Measurements from ENCODE around the gene ZC3HAV1.
"Not testable (repeated sequence)": the region's sequence is repeated elsewhere in the genome, so short reads cannot be mapped to it uniquely, and the experiment has no call there.

The ZC3HAV1 gene

DNA sequence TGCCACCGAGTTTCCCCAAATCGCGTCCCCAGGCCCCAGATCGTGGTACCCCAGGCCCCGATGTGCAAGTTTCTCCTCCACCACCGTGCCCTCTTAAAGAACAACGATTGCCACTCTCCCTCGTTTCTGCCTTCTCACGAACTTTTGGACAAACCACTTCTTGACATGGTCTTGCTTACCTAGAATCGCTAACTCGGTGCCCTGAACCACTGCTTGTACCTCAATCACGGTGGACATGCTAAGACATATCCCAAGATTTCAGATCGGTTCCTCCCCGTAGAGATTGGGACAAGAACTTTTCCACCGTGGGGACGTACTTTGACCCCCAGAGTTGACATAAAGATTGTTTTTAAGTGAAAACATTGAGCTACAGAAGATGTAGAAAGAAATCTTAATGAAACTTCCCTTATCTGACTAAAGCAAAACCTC is 477 bp upstream of the ZC3HAV1 start:
- TF ChIP-seq, protein P1, sequence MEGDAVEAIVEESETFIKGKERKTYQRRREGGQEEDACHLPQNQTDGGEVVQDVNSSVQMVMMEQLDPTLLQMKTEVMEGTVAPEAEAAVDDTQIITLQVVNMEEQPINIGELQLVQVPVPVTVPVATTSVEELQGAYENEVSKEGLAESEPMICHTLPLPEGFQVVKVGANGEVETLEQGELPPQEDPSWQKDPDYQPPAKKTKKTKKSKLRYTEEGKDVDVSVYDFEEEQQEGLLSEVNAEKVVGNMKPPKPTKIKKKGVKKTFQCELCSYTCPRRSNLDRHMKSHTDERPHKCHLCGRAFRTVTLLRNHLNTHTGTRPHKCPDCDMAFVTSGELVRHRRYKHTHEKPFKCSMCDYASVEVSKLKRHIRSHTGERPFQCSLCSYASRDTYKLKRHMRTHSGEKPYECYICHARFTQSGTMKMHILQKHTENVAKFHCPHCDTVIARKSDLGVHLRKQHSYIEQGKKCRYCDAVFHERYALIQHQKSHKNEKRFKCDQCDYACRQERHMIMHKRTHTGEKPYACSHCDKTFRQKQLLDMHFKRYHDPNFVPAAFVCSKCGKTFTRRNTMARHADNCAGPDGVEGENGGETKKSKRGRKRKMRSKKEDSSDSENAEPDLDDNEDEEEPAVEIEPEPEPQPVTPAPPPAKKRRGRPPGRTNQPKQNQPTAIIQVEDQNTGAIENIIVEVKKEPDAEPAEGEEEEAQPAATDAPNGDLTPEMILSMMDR (IDR thresholded peaks at IDR 0.05): no peak
- no peak for TF ChIP-seq ZFX (IDR thresholded peaks at IDR 0.05; ENCODE audit: borderline replicate concordance)
- H3K27ac ChIP-seq: peak overlapping the region; percentile 77

DNA sequence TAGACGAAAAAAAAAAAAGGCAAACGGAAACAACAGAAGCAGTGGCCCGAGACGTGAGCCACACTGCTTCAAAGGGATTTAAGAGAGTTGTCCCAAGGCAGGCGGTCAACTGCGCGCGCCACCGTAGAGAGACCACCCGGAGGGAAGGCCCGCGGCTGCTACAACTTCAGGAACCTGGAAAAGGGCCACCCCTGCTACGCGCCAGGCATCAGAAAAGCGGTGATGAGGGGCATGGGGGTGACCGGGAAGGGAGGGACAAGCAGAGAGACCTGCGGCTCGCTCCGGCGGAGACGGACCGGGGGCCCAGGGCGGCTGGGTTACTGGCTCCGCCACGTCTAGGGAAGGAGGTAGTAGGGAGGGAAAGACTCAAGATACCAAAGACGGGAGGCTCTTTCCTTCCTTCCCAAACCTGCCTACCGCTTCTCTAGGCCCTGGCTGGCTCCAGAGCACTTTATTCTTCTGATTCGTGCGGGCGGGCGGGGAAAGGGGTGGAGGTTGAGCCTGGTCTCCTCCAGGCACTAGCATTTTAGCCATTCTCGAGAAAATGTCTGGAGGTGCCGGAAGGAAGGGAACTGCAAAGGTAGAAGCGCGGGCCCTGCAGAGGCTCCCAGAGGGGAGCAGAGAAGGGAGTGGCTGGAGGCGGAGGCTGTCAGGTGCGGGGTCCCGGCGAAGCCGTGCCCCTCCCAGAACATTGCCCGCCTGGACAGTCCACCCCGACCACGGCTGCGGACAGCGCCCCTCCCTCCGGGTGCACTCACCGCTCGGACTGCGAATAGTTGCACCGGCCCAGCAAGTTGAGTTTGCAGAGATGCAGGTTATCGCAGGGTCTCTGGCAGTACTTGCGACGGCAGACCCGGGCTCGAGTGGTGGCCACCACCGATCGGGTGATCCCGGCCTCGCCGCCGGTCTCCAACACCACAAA is 993 bp downstream of the ZC3HAV1 start:
- no peak for TF ChIP-seq ZFX (IDR thresholded peaks at IDR 0.05; ENCODE audit: borderline replicate concordance)
- TF ChIP-seq, protein P1 (IDR thresholded peaks at IDR 0.05): peak; percentile 33
- peak overlapping the region; percentile 77 for H3K27ac ChIP-seq

DNA sequence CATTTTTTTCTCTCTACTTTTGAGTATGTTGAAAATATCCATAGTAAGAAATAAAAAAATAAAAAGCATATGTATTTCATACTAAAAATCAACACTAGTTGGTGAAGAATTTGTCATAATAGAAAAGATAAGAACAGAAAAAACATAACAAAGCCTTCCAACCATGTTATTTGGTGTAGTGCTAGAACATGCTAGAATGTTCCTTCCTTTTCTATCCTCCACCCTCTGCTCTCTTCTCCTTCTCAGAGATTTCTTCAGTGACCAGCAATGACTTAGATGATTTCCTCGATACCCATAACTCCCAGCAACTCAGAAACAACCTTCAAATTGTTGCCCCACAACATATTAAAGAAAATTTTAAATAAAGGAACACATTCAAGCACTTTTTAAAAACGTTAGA is 2.6 kb downstream of the ZC3HAV1 start:
- TF ChIP-seq, protein P1 (IDR thresholded peaks at IDR 0.05): no peak
- no peak for TF ChIP-seq ZFX (IDR thresholded peaks at IDR 0.05; ENCODE audit: borderline replicate concordance)
- no peak overlapping the region for H3K27ac ChIP-seq

DNA sequence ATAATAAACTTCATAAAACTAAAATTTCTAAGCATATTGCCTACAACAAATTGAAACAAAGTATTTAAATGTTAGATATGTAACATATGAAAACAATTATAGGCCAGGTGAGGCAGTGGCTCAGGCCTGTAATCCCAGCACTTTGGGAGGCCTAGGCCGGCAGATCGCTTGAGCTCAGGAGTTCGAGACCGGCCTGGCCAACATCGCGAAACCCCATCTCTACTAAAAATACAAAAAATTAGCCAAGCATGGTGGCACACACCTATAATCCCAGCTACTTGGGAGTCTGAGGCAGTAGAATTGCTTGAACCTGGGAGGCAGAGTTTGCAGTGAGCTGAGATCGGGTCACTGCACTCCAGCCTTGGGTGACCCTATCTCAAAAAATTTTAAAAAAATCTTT is 3.3 kb downstream of the ZC3HAV1 start:
- H3K27ac ChIP-seq: not testable (repeated sequence)

DNA sequence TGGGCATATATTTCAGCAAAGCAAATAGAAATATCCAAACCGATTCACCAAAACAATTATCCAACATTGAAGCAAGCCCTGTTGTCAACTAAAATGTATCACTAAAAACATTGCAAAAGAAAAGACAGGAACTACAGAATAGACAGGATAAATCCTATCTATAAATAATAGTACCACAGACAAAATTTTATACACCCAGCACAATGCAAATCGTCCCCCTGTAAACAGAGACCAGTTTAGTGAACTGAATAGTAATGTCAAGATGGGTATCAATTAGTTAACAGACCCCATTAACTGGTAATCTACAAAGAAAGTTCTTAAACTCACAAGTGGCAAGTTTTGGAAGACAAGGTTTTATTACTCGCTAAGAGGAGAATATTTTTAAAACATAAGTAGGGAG is 4.0 kb downstream of the ZC3HAV1 start:
- H3K27ac ChIP-seq: no peak overlapping the region
- TF ChIP-seq, protein P1 (IDR thresholded peaks at IDR 0.05): no peak
- TF ChIP-seq ZFX (IDR thresholded peaks at IDR 0.05; ENCODE audit: borderline replicate concordance): no peak

DNA sequence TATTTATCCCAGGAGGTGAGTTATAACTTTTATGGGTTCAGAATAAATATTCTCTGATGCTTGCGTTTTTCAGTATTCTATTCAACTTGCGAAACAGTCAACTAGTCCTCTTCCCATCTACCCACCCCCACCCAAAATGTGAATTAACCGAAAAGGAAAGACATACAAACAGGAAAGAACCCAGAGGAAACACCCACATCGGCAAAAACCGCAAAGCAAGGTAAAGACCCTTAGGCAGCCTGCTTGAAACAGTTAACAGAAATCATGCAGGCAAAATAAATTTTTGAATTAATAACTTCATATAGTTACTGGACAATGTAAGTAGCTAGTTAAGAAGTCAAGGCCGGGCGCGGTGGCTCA is 5.4 kb downstream of the ZC3HAV1 start:
- no peak for TF ChIP-seq ZFX (IDR thresholded peaks at IDR 0.05; ENCODE audit: borderline replicate concordance)
- TF ChIP-seq, protein P1 (IDR thresholded peaks at IDR 0.05): no peak
- H3K27ac ChIP-seq: no peak overlapping the region

DNA sequence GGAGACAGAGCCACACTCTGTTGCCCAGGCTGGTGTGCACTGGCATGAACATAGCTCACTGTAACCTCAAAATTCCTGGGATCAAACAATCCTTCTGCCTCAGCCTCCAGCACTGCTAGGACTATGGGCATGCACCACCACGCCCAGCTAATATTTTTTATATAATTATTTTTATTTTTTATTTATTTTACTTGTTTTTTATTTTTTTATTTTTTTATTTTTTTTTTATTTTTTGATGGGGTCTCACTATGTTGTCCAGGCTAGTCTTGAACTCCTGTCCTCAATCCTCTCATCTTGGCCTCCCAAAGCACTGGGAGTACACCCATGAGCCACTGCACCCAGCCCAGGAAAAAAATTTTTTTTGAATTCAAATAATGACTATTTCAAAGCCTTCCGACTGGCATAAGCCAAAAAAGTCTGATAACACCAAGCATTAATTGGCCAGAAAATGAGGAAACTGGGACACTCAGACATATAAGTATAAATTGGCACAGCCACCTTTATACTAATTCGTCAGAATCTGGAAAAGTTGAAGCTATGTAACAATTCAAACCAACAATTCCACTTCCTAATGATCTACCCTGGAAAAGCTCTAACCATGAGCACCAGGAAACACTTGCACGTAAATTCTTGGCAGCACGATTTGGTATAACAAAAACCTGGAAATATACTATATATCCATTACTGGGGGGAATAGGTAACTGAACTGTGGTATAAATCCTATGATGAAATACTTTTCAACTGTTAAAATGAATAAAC is 6.3 kb downstream of the ZC3HAV1 start:
- no peak overlapping the region for H3K27ac ChIP-seq
- no peak for TF ChIP-seq ZFX (IDR thresholded peaks at IDR 0.05; ENCODE audit: borderline replicate concordance)
- TF ChIP-seq, protein P1 (IDR thresholded peaks at IDR 0.05): no peak

DNA sequence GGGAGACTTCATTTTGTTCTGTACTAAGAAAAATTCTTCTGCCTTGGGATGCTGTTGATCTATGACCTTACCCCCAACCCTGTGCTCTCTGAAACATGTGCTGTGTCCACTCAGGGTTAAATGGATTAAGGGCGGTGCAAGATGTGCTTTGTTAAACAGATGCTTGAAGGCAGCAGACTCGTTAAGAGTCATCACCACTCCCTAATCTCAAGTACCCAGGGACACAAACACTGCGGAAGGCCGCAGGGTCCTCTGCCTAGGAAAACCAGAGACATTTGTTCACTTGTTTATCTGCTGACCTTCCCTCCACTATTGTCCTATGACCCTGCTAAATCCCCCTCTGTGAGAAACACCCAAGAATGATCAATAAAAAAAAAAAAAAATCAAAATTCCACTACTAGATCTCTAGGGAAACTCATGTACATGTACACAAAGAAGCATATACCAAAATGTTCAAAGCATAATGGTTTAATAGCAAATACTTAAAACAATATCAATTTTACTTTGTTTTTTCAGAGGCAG is 7.8 kb downstream of the ZC3HAV1 start:
- H3K27ac ChIP-seq: not testable (repeated sequence)

All from 22Rv1 (cell line).